BLaER1 treated with 17β-estradiol and CSF1 and Interleukin-3, amounts not matched to agents 10 nM and 100 nM (cell line): ENCODE measurements around the gene KRABD2.
"Not testable (repeated sequence)": the region's sequence is repeated elsewhere in the genome, so short reads cannot be mapped to it uniquely, and the experiment has no call there.

Experiments
- H3K27ac ChIP-seq, 11 experiments: shearing (Covaris generic); formaldehyde crosslinking; 2 replicates each; pipeline ENCODE4 v1.8.1; 2022
- H3K27me3 ChIP-seq, 11 experiments: shearing (Covaris generic); formaldehyde crosslinking; 2 replicates each; pipeline ENCODE4 v1.8.1; 2022
- H3K36me3 ChIP-seq, 11 experiments: shearing (Covaris generic); formaldehyde crosslinking; 2 replicates each; pipeline ENCODE4 v1.8.1; 2022
- H3K4me1 ChIP-seq, 10 experiments: shearing (Covaris generic); formaldehyde crosslinking; 2 replicates each; pipeline ENCODE4 v1.8.1; 2022
- H3K4me2 ChIP-seq, 11 experiments: shearing (Covaris generic); formaldehyde crosslinking; 2 replicates each; pipeline ENCODE4 v1.8.1; 2022
- H3K4me3 ChIP-seq, 10 experiments: shearing (Covaris generic); formaldehyde crosslinking; 2 replicates each; pipeline ENCODE4 v1.8.1; 2022
- H3K9ac ChIP-seq, 11 experiments: shearing (Covaris generic); formaldehyde crosslinking; 2 replicates each; pipeline ENCODE4 v1.8.1; 2022
- H3K9me3 ChIP-seq, 11 experiments: shearing (Covaris generic); formaldehyde crosslinking; replicated peaks in 1 of 11; 2 replicates each; pipeline ENCODE4 v1.8.1; 2022
- H4K20me1 ChIP-seq, 11 experiments: shearing (Covaris generic); formaldehyde crosslinking; 2 replicates each; pipeline ENCODE4 v1.8.1; 2022
- Cebpa-rat ChIP-seq, 11 experiments: shearing (Covaris generic); IDR thresholded peaks; 2 replicates each; pipeline ENCODE4 v1.8.1; 2022

The KRABD2 gene

GRCh38 chr17:8359769-8360168 is 16.7 kb downstream of the KRABD2 start:
- H4K20me1 ChIP-seq = no peaks in the 10 kb centered on the region
- peaks cover 17 to 34% (median 25%) of the 10 kb centered on the region in 10 experiments for H3K4me1 ChIP-seq
- H3K27me3 ChIP-seq = no peaks in the 10 kb centered on the region
- peak overlapping the region in 4 of 11 experiments; percentile 32 to 66 (median 47); a peak in 7 of 22 replicates for H3K27ac ChIP-seq
- peak overlapping the region; percentile 28 to 79 (median 69); a peak in 21 of 22 replicates for H3K4me2 ChIP-seq
- TF ChIP-seq Cebpa-rat (IDR thresholded peaks at IDR 0.05) = no peak
- H3K9me3 ChIP-seq = peaks cover 0 to 8% (median 0%) of the 10 kb centered on the region in 11 experiments; a peak in 2 of 22 replicates
- H3K9ac ChIP-seq = 0 out of 22 replicates have a peak overlapping the region, but pooled peaks of 1 of the 11 experiments have one; percentile 7
- H3K4me3 ChIP-seq = no peak overlapping the region
- peaks cover 0 to 7% (median 4%) of the 10 kb centered on the region in 11 experiments; a peak in 2 of 22 replicates for H3K36me3 ChIP-seq

GRCh38 chr17:8357910-8358309 is 18.6 kb downstream of the KRABD2 start:
- Histone ChIP-seq H3K27ac (no peak overlapping the region), H3K27me3 (no peaks in the 10 kb centered on the region), H3K4me1 (peaks cover 17 to 34% (median 25%) of the 10 kb centered on the region in 10 experiments), H3K4me2 (no peak overlapping the region), H4K20me1 (no peaks in the 10 kb centered on the region), H3K36me3 (no peaks in the 10 kb centered on the region), H3K4me3 (no peak overlapping the region), H3K9me3 (peaks cover 0 to 8% (median 0%) of the 10 kb centered on the region in 11 experiments; a peak in 2 of 22 replicates), H3K9ac (no peak overlapping the region)
- no peak for TF ChIP-seq Cebpa-rat (IDR thresholded peaks at IDR 0.05)

GRCh38 chr17:8354236-8354635 is 22.3 kb downstream of the KRABD2 start:
- no peak for TF ChIP-seq Cebpa-rat (IDR thresholded peaks at IDR 0.05)
- H3K4me2 ChIP-seq = 0 out of 22 replicates have a peak overlapping the region, but pooled peaks of 1 of the 11 experiments have one; percentile 5
- no peak overlapping the region for H3K9ac ChIP-seq
- H3K36me3 ChIP-seq = no peaks in the 10 kb centered on the region
- H3K4me1 ChIP-seq = peaks cover 0 to 8% (median 3%) of the 10 kb centered on the region in 10 experiments; a peak in 16 of 20 replicates
- H3K27ac ChIP-seq = no peak overlapping the region
- H3K27me3 ChIP-seq = no peaks in the 10 kb centered on the region
- no peak overlapping the region for H3K4me3 ChIP-seq
- no peaks in the 10 kb centered on the region for H4K20me1 ChIP-seq
- peaks cover 0 to 8% (median 0%) of the 10 kb centered on the region in 11 experiments; a peak in 2 of 22 replicates for H3K9me3 ChIP-seq

GRCh38 chr17:8353736-8354135 is 22.8 kb downstream of the KRABD2 start:
- H3K36me3 ChIP-seq = no peaks in the 10 kb centered on the region
- H3K27me3 ChIP-seq = no peaks in the 10 kb centered on the region
- H3K27ac ChIP-seq = no peak overlapping the region
- H3K9me3 ChIP-seq = peaks cover 0 to 8% (median 0%) of the 10 kb centered on the region in 11 experiments; a peak in 2 of 22 replicates
- no peak overlapping the region for H3K4me3 ChIP-seq
- no peak overlapping the region for H3K9ac ChIP-seq
- H3K4me2 ChIP-seq = 0 out of 22 replicates have a peak overlapping the region, but pooled peaks of 1 of the 11 experiments have one; percentile 5
- peaks cover 0 to 3% (median 0%) of the 10 kb centered on the region in 10 experiments; a peak in 3 of 20 replicates for H3K4me1 ChIP-seq
- H4K20me1 ChIP-seq = no peaks in the 10 kb centered on the region
- no peak for TF ChIP-seq Cebpa-rat (IDR thresholded peaks at IDR 0.05)

- Histone ChIP-seq H3K9ac (no peak overlapping the region), H3K27me3 (peaks cover 10 to 33% (median 29%) of the 10 kb centered on the region in 11 experiments; a peak in 21 of 22 replicates), H3K36me3 (no peaks in the 10 kb centered on the region), H3K4me1 (peaks cover 0 to 3% (median 0%) of the 10 kb centered on the region in 10 experiments; a peak in 3 of 20 replicates), H3K27ac (no peak overlapping the region), H4K20me1 (no peaks in the 10 kb centered on the region), H3K4me3 (no peak overlapping the region), H3K9me3 (no peaks in the 10 kb centered on the region), H3K4me2 (peak overlapping the region in 1 of 11 experiments; percentile 5; a peak in 2 of 22 replicates)
- no peak for TF ChIP-seq Cebpa-rat (IDR thresholded peaks at IDR 0.05)
Observed at GRCh38 chr17:8350339-8350738, 26.2 kb downstream of the KRABD2 start.

GRCh38 chr17:8347001-8347400 is 29.5 kb downstream of the KRABD2 start:
- H4K20me1 ChIP-seq, H3K36me3 ChIP-seq, H3K4me2 ChIP-seq, H3K4me1 ChIP-seq, H3K9me3 ChIP-seq, H3K9ac ChIP-seq, H3K27ac ChIP-seq, H3K4me3 ChIP-seq: not testable (repeated sequence)
- peaks cover 10 to 33% (median 29%) of the 10 kb centered on the region in 11 experiments; a peak in 21 of 22 replicates for H3K27me3 ChIP-seq

- Histone ChIP-seq H3K9me3 (no peaks in the 10 kb centered on the region), H3K27me3 (peaks cover 10 to 33% (median 29%) of the 10 kb centered on the region in 11 experiments; a peak in 21 of 22 replicates), H4K20me1 (no peaks in the 10 kb centered on the region), H3K4me1 (peaks cover 0 to 3% (median 0%) of the 10 kb centered on the region in 10 experiments; a peak in 3 of 20 replicates), H3K36me3 (no peaks in the 10 kb centered on the region), H3K4me2 (no peak overlapping the region), H3K9ac (no peak overlapping the region), H3K4me3 (no peak overlapping the region), H3K27ac (no peak overlapping the region)
- TF ChIP-seq Cebpa-rat (IDR thresholded peaks at IDR 0.05) = no peak
Observed at GRCh38 chr17:8345951-8346665, 30.4 kb downstream of the KRABD2 start.

- no peak overlapping the region for H3K9ac ChIP-seq
- peak overlapping the region in 2 of 11 experiments; percentile 11 to 16; a peak in 2 of 22 replicates for H3K4me2 ChIP-seq
- H3K27ac ChIP-seq = no peak overlapping the region
- no peaks in the 10 kb centered on the region for H3K9me3 ChIP-seq
- no peak for TF ChIP-seq Cebpa-rat (IDR thresholded peaks at IDR 0.05)
- no peak overlapping the region for H3K4me3 ChIP-seq
- peaks cover 10 to 33% (median 29%) of the 10 kb centered on the region in 11 experiments; a peak in 21 of 22 replicates for H3K27me3 ChIP-seq
- no peaks in the 10 kb centered on the region for H4K20me1 ChIP-seq
- H3K4me1 ChIP-seq = peaks cover 0 to 3% (median 0%) of the 10 kb centered on the region in 10 experiments; a peak in 3 of 20 replicates
- no peaks in the 10 kb centered on the region for H3K36me3 ChIP-seq
Observed at GRCh38 chr17:8345052-8345690, 31.3 kb downstream of the KRABD2 start.

GRCh38 chr17:8341456-8341855 is 35.0 kb downstream of the KRABD2 start:
- no peaks in the 10 kb centered on the region for H3K9me3 ChIP-seq
- peaks cover 0 to 8% (median 2%) of the 10 kb centered on the region in 10 experiments; a peak in 4 of 20 replicates for H3K4me1 ChIP-seq
- no peak for TF ChIP-seq Cebpa-rat (IDR thresholded peaks at IDR 0.05)
- no peaks in the 10 kb centered on the region for H4K20me1 ChIP-seq
- H3K4me3 ChIP-seq = no peak overlapping the region
- no peak overlapping the region for H3K4me2 ChIP-seq
- no peak overlapping the region for H3K9ac ChIP-seq
- H3K27me3 ChIP-seq = peaks cover 0 to 13% (median 9%) of the 10 kb centered on the region in 11 experiments; a peak in 17 of 22 replicates
- no peaks in the 10 kb centered on the region for H3K36me3 ChIP-seq
- H3K27ac ChIP-seq = no peak overlapping the region
